DOHH2 (cell line): ENCODE results near the gene KCTD1.

Experiments used
- H3F3A ChIP-seq: fragments of 200-600 bp; sonication (generic), shearing (Covaris generic); 2 replicates; pipeline ENCODE4 v1.6.0; 2016; ENCODE audit warnings: antibody characterized with exemption, mild to moderate bottlenecking; ENCODE audit not compliant: control insufficient read depth, insufficient read depth
- H3K27ac ChIP-seq: fragments of 200-600 bp; sonication (generic); 2 replicates; pipeline ENCODE4 v1.5.1; 2014; ENCODE audit warnings: low read depth, mild to moderate bottlenecking, low read length, moderate library complexity
- H3K27me3 ChIP-seq: fragments of 200-600 bp; sonication (generic); 2 replicates; pipeline ENCODE4 v1.6.1; 2014; ENCODE audit warnings: mild to moderate bottlenecking, low read length, mixed read lengths; ENCODE audit not compliant: control insufficient read depth
- H3K36me3 ChIP-seq: fragments of 200-600 bp; sonication (generic); 2 replicates; pipeline ENCODE4 v1.6.1; 2014; ENCODE audit warnings: mild to moderate bottlenecking, low read length, moderate library complexity, mixed read lengths; ENCODE audit not compliant: control insufficient read depth
- H3K4me1 ChIP-seq: fragments of 200-600 bp; sonication (generic); 2 replicates; pipeline ENCODE4 v1.6.1; 2014; ENCODE audit warnings: mild to moderate bottlenecking, low read length, mixed read lengths; ENCODE audit not compliant: control insufficient read depth
- H3K4me2 ChIP-seq: fragments of 200-600 bp; sonication (generic); 2 replicates; pipeline ENCODE4 v1.6.0; 2014; ENCODE audit warnings: mild to moderate bottlenecking, low read length, moderate library complexity
- H3K4me3 ChIP-seq: fragments of 200-600 bp; sonication (generic); 2 replicates; pipeline ENCODE4 v1.5.1; 2014; ENCODE audit warnings: mild to moderate bottlenecking, low read length, mixed read lengths
- H3K79me2 ChIP-seq: fragments of 200-600 bp; sonication (generic); 2 replicates; pipeline ENCODE4 v1.6.1; 2014; ENCODE audit warnings: mild to moderate bottlenecking, low read length, mixed read lengths; ENCODE audit not compliant: control insufficient read depth
- H3K9me2 ChIP-seq: fragments of 200-600 bp; sonication (generic); replicated peaks from 2 replicates; pipeline ENCODE4 v1.6.1; 2014; ENCODE audit warnings: mild to moderate bottlenecking, low read length, mixed read lengths; ENCODE audit not compliant: control insufficient read depth
- H3K9me3 ChIP-seq: fragments of 200-600 bp; sonication (generic); 2 replicates; pipeline ENCODE4 v1.6.1; 2014; ENCODE audit warnings: antibody characterized with exemption, low read length, mixed read lengths; ENCODE audit not compliant: control insufficient read depth, insufficient read depth
- H4K20me1 ChIP-seq: fragments of 200-600 bp; sonication (generic); 2 replicates; pipeline ENCODE4 v1.6.0; 2014; ENCODE audit warnings: low read depth, mild to moderate bottlenecking, antibody characterized with exemption, low read length, moderate library complexity; ENCODE audit not compliant: control insufficient read depth, insufficient read depth
- CTCF ChIP-seq: fragments of 200-600 bp; sonication (generic); IDR thresholded peaks from one replicate; pipeline ENCODE4 v1.5.1; 2014; ENCODE audit warnings: antibody characterized with exemption, mild to moderate bottlenecking, low read depth, low read length; ENCODE audit not compliant: poor library complexity, severe bottlenecking
- EZH2phosphoT487 ChIP-seq: fragments of 200-600 bp; sonication (generic); IDR thresholded peaks from 2 replicates; pipeline ENCODE4 v1.6.1; 2017; ENCODE audit warnings: borderline replicate concordance, mild to moderate bottlenecking, antibody characterized with exemption, low read length, moderate library complexity, mixed read lengths

KCTD1 gene

GRCh38 chr18:26418225-26418624, 130.1 kb downstream of the KCTD1 start:
- peaks cover 5% of the 10 kb centered on the region for H3K4me1 ChIP-seq
- H3K79me2 ChIP-seq = no peaks in the 10 kb centered on the region
- H3K9me3 ChIP-seq = no peaks in the 10 kb centered on the region
- H3K27me3 ChIP-seq = no peaks in the 10 kb centered on the region
- no peak overlapping the region for H3K4me3 ChIP-seq
- H3K9me2 ChIP-seq = no peaks in the 10 kb centered on the region
- H4K20me1 ChIP-seq = no peaks in the 10 kb centered on the region
- H3F3A ChIP-seq = no peaks in the 10 kb centered on the region
- no peak overlapping the region for H3K4me2 ChIP-seq
- no peak for TF ChIP-seq EZH2phosphoT487
- no peak for TF ChIP-seq CTCF
- no peaks in the 10 kb centered on the region for H3K36me3 ChIP-seq
- no peak overlapping the region for H3K27ac ChIP-seq

GRCh38 chr18:26417190-26417589, 131.2 kb downstream of the KCTD1 start:
- Histone ChIP-seq H3K4me1 (peaks cover 5% of the 10 kb centered on the region), H3K36me3 (no peaks in the 10 kb centered on the region), H3K27ac (no peak overlapping the region), H3K4me2 (no peak overlapping the region), H3K79me2 (no peaks in the 10 kb centered on the region), H3F3A (no peaks in the 10 kb centered on the region), H3K9me3 (no peaks in the 10 kb centered on the region), H3K9me2 (no peaks in the 10 kb centered on the region), H3K27me3 (no peaks in the 10 kb centered on the region), H4K20me1 (no peaks in the 10 kb centered on the region), H3K4me3 (no peak overlapping the region)
- TF ChIP-seq EZH2phosphoT487 (no peak), CTCF (no peak)

GRCh38 chr18:26416652-26417150, 131.7 kb downstream of the KCTD1 start:
- H3K4me1 ChIP-seq = peaks cover 5% of the 10 kb centered on the region
- H3K9me3 ChIP-seq = no peaks in the 10 kb centered on the region
- no peak overlapping the region for H3K27ac ChIP-seq
- TF ChIP-seq EZH2phosphoT487 = no peak
- TF ChIP-seq CTCF = no peak
- H3K4me2 ChIP-seq = no peak overlapping the region
- no peaks in the 10 kb centered on the region for H3K36me3 ChIP-seq
- H3K9me2 ChIP-seq = no peaks in the 10 kb centered on the region
- H3K79me2 ChIP-seq = no peaks in the 10 kb centered on the region
- H4K20me1 ChIP-seq = no peaks in the 10 kb centered on the region
- H3K4me3 ChIP-seq = no peak overlapping the region
- no peaks in the 10 kb centered on the region for H3K27me3 ChIP-seq
- no peaks in the 10 kb centered on the region for H3F3A ChIP-seq

- Histone ChIP-seq H3K4me3 (no peak overlapping the region), H3F3A (no peaks in the 10 kb centered on the region), H3K4me2 (no peak overlapping the region), H3K36me3 (no peaks in the 10 kb centered on the region), H3K4me1 (peaks cover 5% of the 10 kb centered on the region), H3K9me2 (no peaks in the 10 kb centered on the region), H4K20me1 (no peaks in the 10 kb centered on the region), H3K79me2 (no peaks in the 10 kb centered on the region), H3K27ac (no peak overlapping the region), H3K9me3 (no peaks in the 10 kb centered on the region), H3K27me3 (no peaks in the 10 kb centered on the region)
- TF ChIP-seq CTCF (no peak), EZH2phosphoT487 (no peak)
Measured at GRCh38 chr18:26415631-26416030, 132.7 kb downstream of the KCTD1 start.
